GM18868 (cell line): ENCODE measurements around the gene NID1.
"Not testable (repeated sequence)": the region's sequence is repeated elsewhere in the genome, so short reads cannot be mapped to it uniquely, and the experiment has no call there.

ENCODE experiments used
- ATAC-seq: cut with Tn5 transposase; IDR thresholded peaks from one replicate; pipeline ENCODE4 v1.9.1; 2021; ENCODE audit warnings: mild to moderate bottlenecking, moderate library complexity; ENCODE audit not compliant: unreplicated experiment

Gene NID1

DNA sequence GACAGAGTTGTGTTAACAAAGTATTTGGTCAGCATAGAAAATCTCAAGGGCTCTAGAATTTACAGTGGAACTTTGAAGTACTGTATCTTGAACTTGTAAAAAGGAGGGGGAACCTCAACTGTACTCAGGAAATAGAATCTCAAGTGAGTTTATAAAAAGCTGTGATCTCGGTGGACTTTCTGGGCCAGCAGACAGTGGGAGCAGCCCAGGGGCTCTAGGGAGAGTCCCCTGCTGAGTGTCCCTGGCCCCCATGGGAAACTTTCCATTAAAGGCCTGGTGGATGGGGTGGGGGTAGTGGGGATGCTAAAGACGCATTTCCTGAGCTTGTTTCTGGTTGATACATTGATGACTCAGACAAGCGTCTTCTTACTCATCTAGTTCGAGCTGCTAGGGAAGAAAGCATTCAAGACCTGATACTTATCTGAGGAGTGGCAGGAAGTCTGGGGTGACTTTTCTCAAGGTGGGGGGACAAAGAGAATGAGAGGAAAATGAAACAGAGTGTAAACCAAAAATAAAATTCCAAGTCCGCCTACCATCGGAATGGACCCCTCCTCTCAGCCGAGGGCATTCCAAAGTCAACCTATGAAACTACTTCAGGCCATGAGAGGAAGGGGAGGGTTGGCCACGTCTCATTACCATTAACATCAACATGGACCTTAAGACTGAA, 65.5 kb downstream of the NID1 start:
- ATAC-seq = peak; percentile 71

DNA sequence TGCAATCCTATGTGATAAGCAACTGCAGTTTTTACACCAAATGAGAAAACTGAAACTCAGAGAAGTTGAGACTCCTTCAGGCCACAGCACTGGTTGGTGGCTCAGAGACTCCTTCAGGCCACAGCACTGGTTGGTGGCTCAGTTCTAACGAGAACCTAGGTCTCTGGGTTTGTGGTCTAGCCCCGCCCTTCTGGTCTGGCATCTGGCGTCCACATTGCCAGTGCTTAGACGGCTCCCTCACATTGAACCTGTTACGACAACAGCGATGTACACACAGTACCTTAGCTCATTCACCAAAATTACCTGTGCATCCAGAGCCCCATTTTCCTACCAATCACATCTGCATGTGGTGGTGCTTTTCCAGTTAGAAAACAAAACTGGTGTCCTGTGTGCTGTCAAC, 66.1 kb downstream of the NID1 start:
- ATAC-seq = peak; percentile 33

DNA sequence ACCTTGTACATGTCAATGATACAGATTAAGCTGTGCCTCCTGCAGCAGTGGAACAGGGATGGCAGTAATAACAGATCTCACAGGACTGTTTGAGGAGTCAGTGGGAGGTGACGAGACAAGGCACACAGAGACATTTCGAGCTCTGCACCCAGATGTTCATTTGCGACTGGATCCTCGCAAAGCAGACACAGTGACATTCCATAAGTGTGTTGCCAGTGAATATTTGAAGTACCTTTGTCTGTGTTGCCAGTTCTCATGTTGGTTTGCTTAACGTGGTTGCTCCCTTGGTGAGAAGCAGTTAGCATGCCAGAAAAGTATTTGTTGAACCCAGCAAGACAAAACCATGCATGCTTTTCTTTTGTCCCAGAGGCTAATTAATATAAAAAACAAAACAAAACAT, 67.0 kb downstream of the NID1 start:
- no peak for ATAC-seq

DNA sequence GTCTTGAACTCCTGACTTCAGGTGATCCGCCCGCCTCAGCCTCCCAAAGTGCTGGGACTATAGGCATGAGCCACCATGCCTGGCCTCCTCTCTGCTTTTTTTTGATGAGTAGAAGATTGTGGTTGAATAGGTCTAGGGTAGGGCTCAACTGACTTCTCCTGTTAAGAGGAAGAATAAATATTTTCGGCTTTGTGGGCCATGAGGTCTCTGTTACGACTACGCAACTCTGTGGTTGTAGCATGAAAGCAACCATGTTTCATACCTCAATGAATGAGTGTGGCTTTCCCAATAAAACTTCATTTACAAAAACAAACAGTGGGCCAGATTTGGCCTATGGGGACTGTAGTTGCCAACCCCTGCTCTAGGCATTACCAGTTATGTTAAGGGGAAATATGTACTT, 67.8 kb downstream of the NID1 start:
- no peak for ATAC-seq

DNA sequence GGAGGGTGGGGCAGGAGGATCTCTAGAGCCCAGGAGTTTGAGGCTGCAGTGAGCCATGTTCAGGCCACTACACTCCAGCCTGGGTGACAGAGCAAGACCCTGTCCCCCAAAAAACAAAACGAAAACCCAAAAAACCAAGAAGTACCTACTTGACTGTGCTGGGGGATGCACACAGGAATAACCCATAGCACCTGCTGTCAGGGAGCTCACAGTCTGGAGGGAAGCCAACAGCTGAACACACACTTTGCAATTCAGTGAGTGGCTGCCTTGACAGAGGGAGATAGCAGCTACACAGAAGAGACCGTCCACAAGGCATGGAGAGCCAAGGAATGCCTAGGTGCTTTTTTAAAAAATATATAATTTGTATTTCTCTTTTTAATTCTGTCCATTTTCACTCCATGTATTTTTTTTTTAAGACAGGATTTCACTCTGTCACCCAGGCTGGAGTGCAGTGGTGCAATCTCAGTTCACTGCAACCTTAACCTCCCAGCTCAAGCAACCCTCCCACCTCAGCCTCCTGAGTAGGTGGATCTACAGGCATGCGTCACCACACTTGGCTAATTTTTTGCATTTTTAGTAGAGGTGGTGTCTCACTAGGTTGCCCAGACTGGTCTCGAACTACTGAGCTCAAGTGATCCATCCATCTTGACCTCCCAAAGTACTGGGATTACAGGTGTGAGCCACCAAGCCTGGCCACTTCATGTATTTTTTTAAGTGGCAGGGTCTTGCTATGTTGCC, 68.7 kb downstream of the NID1 start:
- ATAC-seq = peak; percentile 47

DNA sequence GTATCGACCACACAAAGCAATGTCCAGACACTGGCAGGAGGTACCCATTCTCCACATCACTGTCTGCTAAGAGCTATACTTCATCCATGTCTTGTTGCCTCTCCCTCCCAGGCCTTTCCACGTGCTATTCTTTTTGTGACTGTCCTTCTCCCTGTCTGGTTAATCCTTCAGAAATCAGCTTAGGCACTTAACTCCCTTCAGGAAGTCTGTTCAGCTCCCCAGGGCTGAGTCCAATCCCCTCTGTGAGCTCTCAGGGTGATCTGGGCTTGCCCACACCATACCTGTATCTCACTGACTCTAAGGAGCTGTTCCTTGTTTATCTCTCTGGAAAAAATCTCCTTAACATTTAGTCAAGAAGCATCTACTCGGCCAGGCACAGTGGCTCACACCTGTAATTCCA, 69.4 kb downstream of the NID1 start:
- ATAC-seq = no peak

DNA sequence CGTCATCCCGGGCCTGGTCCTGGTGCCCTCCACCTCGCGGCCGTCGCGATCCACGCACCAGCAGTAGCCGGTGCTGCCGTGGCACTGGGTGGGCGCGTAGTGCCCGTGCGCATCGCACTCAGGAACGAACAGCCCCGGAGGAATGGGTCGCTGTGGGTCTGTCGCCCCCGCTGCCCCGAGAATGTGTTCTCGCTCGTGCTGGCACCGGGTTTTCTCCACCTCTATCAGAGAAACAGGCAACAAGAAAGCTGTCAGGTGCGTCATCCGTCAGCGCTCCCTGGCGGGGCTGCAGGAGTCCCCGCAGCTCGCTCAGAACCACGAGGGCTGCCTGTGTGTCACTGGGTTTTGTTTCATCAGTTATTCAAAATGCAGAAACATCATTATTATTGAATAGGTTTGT, 71.2 kb downstream of the NID1 start:
- ATAC-seq = no peak

DNA sequence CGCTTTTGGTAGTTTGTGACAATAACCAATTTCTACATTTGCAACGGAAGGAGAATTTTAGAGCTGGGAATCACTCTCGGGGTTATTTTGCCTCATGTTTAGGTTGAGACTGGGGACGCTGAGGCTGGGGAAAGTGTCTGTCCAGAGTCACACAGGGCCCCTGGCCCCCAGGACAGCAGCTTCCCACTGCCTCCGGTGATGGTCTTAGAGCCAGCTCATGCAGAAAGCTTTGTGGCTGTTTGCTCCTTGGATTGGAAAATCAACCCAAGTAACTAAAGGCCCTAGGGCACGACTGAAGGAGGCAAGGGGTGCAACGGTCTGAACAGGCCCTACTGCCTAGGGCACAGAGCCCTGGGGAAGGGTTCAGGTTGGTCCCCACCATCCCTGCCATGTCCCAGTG, 72.0 kb downstream of the NID1 start:
- no peak for ATAC-seq

DNA sequence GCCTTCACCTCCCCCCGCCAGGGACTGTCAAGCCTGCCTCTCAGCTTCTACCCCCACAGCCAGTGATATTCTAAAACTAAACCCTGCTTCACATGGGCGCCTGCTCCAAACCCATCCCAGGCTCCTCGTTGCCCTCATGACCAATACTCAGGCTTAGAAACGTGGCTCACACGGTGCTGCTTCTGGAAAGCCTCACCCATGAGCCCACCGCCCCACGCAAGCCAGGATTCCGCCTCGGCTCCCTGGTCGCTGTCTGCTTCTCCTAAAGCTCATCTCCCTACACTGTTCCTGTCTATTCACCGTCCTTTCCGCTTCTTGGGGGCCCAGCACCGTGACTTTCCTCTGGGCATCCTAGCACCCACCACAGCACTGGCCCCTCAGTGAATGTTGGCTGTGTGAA, 72.5 kb downstream of the NID1 start:
- ATAC-seq = no peak

DNA sequence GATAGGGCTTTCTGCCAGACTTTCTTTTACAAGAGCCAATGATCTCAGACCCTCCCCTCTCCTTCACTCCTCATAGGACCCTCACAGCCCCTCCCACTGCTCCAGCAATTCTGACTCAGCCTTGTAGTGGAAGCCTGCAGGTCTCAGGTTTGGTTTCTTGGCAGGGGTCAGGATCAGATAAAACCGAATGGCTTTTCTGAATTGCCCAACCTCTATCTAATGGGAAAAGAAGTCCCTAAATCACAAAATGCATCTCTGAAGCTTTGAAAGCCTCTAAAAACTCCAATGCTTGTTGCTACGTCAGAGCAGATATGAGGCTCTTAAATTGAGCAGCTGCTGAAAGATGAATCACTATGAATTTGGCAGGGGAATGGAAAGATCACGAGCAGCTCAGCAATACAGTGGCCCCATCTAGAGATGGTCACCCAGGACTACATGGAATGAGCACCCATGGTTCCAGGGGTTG, 74.5 kb downstream of the NID1 start:
- ATAC-seq = no peak

DNA sequence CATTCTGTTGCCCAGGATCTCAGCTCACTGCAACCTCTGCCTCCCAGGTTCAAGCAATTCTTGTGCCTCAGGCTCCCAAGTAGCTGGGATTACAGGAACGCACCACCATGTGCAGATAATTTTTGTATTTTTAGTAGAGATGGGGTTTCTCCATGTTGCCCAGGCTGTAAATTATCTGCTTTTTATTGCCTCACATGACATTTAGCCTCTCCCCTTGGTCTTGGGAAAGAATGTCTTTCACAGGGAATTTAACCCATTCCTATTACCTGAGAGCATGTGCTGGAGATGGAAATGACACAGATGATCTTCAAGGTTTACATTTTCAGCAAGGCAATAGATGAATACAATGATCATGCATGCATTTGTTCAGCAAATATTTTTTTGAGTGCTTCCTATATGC, 75.8 kb downstream of the NID1 start:
- no peak for ATAC-seq

DNA sequence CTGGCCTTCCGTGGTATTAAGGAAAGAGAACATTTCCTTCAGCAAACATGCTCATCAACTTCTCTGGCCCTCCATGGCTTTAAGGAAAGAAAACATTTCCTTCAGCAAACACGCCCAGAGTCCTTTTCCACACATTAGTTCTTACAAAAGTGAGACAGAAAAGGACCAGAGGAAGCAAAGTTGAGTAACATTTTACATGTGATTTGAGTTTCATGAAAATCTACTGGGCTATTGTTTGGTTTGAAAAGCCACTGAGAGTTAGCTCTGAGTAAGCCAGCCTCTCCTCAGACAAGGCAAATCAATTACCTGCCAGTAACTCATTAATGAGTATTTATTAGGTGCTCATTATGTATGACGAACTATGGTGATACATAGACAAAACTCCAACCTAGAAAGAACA, 78.0 kb downstream of the NID1 start:
- ATAC-seq = no peak

DNA sequence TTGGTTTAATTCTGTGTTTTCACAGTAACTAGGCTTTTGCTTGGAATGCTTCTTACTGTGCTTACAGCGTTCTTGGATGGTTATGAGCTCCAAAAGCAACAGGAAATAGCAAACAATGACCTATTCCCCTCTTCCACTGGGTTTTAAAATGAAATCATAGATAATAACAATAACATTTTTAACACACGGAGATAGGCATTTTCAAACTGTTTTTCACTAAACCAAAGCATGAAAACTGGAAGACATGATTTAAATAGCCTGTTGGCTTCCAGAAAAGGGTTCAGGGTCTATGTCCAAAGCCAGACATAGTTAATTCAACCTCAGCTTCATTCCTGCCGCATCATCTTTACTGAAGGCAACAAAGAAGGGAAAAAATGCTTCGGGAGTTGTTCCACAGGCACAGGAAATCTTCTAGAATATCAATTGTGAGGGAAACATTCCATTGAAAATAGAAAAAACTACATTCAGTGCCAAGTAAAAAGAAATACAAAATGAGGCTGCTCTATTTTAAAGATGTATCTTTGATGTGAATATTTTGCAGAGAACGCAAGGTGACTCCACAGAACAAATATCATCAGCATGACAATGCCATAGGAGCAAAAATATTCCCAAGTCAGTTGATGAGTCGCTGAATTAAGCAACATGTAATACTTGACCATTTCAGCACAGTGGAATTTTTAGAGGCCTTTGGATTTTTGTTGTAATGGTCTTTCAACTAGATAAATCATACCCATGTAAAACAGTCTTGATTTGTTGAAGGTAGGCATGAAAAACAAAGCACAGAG, 80.7 kb downstream of the NID1 start:
- ATAC-seq = no peak

DNA sequence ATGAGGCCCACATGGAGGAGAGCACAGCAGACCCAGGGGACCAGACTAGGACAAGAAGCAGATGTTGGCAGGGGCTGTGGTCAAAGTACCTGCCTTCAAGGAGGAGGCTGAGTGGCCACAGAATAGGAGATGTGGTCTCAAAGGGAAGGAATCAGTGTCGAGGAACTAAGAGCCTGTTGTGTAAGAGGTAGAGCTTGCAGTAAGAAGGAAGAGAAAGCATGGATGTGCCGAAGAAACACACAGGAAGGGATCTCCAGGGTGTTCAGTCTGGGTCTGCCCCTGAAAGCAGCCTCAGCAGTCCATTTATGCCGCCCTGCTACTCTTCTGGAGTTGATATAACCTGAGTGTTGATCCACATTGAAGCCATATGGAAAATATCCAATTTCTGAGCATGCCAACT, 83.9 kb downstream of the NID1 start:
- no peak for ATAC-seq

DNA sequence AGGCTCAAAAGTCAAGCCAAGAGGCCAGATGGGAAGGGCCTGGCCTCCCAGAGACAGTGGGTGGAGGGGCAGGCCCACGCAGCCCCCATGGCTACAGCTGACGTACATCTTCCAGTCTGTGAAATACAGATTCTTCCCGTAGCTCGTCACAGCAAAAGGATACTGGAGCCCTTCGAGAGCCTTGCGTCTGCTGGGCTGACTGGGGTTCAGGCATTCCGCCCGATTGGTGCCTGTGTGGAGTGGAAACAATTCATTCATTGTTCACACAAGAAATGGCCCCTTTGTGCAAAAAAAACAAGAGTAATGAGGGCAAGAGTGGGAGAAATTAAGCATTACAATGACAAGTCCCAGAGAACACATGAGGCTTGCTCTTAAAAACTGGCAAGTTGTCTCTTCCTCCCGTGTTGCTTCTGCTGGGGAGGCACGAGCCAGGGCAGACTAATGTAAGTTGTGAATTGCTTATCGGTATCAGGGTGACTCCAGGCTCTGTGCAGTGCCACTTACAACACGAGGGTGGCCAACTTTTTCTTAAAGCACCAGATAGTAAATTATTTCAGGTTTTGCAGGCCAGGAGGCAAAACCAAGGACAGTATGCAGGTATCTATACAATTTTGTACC, 85.1 kb downstream of the NID1 start:
- no peak for ATAC-seq

DNA sequence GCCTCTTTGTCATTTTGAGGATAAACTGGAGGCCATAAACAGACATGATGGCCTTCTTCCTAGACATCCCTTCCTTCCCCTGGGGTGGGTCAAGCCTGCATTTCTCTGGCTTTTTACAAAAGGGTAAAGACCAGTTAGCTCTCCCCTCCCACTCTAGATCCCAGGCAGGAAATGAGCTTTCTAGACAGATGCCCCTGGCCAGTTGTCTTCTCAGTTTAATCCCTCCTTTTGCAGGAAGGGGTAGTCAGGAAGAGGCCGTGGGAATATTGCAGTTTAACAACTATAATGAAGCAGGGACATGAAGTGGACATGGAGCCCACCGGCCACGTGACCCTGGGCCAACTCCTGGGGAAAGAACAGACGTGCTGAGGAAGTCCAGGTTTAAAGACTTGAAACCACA, 85.7 kb downstream of the NID1 start:
- ATAC-seq = no peak

DNA sequence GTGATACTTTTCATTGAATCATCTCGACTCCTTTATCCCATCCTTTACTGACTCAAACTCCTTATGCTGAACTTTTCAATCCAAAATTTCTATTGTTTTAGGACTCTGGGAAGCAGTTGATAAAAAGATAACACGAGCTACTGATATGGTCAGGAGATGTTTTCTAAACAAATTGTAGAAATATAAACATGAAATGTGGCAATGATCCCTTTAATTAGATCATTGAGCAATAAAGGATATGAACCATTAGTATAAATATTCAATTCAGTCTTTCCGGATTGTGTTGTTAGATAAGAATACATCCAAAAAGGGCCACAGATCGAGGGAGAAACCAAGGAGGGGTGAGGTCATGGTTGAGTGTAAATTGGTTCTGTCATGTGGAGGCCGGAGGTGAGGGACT, 88.4 kb downstream of the NID1 start:
- ATAC-seq = no peak

DNA sequence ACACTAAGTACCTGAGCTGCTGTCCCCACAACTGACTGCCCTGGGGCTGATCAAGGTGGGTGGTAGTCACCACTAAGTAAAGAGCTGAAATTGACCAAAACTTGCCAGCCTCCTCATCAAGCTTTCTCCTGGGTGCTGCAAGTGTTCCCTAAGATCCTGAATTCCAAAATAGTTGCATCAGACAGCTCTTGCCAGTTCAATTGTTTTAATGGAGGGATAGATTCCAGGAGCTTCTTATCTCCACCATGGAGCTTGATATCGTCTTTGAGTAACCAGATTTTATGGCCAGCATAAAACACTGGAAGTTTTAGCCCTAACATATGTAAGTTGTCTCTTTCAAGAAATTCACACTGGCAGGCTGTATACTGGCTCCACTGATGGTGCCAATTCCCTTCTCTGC, 90.3 kb downstream of the NID1 start:
- ATAC-seq = no peak

DNA sequence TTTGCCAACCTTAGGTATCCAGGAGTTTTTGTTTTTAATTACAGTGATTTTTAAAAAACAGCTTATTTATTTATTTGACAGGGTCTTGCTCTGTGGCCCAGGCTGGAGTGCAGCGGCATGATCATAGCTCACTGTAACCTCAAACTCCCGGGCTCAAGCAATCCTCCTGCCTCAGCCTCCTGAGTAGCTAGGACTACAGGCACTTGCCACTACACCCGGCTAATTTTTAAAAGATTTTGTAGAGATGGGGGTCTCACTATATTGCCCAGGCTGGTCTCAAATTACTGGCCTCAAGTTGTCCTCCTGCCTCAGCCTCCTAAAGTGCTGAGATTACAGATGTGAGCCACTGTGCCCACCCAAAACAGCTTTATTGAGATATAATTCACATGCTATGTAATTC, 92.2 kb downstream of the NID1 start:
- ATAC-seq = not testable (repeated sequence)

DNA sequence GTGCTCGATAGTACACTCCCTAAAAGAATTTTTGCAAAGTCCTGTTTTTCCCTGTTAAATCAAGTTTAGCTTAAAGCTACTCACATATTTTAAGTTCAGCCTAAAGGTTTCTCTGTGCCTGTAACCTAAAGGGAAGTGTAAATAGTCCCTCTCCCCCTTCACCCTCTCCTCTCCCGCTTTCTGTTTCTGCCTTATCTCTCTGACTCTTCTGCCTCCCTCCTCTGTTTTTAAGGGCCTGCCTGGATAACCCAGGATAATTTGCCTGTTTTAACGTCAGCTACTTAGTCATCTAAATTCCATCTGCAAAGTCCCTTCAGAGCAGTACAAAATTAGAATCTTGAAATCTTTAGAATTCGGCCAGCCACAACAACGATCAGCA, 92.6 kb downstream of the NID1 start:
- peak; percentile 46 for ATAC-seq

DNA sequence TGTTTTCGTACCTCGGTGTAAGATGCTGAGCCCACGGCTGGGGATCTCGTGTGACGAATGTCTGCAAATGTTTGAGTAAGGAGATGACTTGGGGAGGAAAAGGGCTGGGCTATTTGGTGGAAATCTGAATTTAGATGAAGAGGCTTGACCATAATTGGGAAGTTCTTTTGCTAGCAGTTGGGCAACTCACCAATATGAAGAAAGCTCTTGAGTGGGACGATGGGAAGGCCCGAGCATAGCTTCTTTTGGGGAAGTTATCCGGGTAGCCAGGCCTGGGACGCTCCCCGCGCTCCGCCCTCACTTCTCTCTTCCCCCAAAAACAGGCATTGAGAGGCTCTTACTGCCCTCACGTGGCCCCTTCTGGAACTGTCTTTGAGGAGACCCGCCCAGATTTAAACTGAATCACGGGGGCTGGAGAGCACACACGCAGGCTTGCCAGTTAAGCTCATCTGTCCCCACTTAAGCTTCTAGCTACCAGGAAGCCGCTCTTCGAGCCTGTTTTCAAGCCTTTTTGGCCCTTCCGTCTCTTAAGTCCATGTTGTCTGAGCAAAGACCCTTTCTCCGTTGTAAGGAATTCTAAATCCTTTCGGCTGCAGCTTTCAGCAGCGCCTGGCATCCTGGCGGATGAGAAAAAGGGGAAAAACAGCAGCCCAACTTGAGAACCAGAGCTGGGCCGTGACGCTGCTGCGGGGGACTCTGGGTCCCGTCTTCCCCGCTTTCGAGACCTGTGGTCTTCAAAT, 93.1 kb downstream of the NID1 start:
- peak; percentile 92 for ATAC-seq
